Hematopoietic multipotent progenitor cell treated with erythropoietin and hydrocortisone succinate and interleukin-3 and kit ligand, for 8 days (in vitro differentiated cells): ENCODE results near the gene PNPLA4.

ENCODE experiments used
- DNase-seq: peaks from one replicate; pipeline ENCODE4 v3.0.0-alpha.2; 2015

The PNPLA4 gene

GRCh38 chrX:7852166-7852565 lies 75.0 kb downstream of the PNPLA4 start:
- DNase-seq: no peak
